Psoas muscle (tissue), 8 donors: ENCODE data around the gene AATF. TPM values are rescaled to one million over a fixed set of nuclear protein-coding genes. Genes with fewer than 3 reads are reported as not detected.

ENCODE experiments used
- ATAC-seq, 4 donors: fragments of 200-7000 bp; cut with Tn5 transposase; one replicate each; pipeline ENCODE4 v1.9.1; 2020; ENCODE audit warnings: moderate library complexity in 3 of 4, mild to moderate bottlenecking in 2 of 4
- DNase-seq, 2 donors: peaks; one replicate each; pipeline ENCODE4 v3.0.0-alpha.2; 2020
- H3K27ac ChIP-seq: fragments of 200-600 bp; one replicate; pipeline ENCODE4 v1.8.0; 2022
- H3K27me3 ChIP-seq, 3 donors: fragments of 200-600 bp in 1 of 3; one replicate each; pipeline versions ENCODE4 v1.6.1 to v1.8.0; 2013 to 2022; ENCODE audit warnings: low read length in 2 of 3, mild to moderate bottlenecking in 2 of 3, moderate library complexity in 1 of 3; ENCODE audit not compliant: insufficient read depth in 3 of 3
- H3K36me3 ChIP-seq, 2 donors: fragments of 200-600 bp in 1 of 2; one replicate each; pipeline versions ENCODE4 v1.6.1 to v1.8.0; 2013 to 2022; ENCODE audit warnings: low read depth in 1 of 2, mild to moderate bottlenecking in 1 of 2, moderate library complexity in 1 of 2; ENCODE audit not compliant: insufficient read depth in 1 of 2
- H3K4me1 ChIP-seq: fragments of 200-600 bp; one replicate; pipeline ENCODE4 v1.8.0; 2022
- H3K4me3 ChIP-seq: fragments of 200-600 bp; one replicate; pipeline ENCODE4 v1.8.0; 2022; ENCODE audit warnings: mild to moderate bottlenecking
- H3K9me3 ChIP-seq: fragments of 200-600 bp; one replicate; pipeline ENCODE4 v1.8.0; 2022
- CTCF ChIP-seq: fragments of 200-600 bp; IDR thresholded peaks from one replicate; pipeline ENCODE4 v1.8.0; 2022; ENCODE audit warnings: antibody characterized with exemption
- WGBS, 3 donors: extraction: QIAGEN DNeasy Blood & Tissue Kit; methylation state at CpG; one replicate each; pipeline versions ENCODE4 v1.1.6 to v1.1.7; 2013; 5-methylcytosine and 5-hydroxymethylcytosine counted together
- intact Hi-C, 2 donors: fragments of 100-400 bp; cut with DNase I; formaldehyde crosslinking; loops; one replicate each; pipeline versions ENCODE4 v1.11.0 to v1.14.2; 2022
- polyA plus RNA-seq, 3 donors: library from polyadenylated mRNA; stranded (reverse); fragments of 200-250 nt; gene quantifications; one replicate each; pipeline ENCODE4 v1.2.3, GENCODE V29; 2013
- total RNA-seq, 4 donors: library from RNA; stranded (reverse); fragmentation: NEBNext Ultra II Directional in 2 of 4; extraction: Animal tissue kit (Norgen Biotek cat#: 25700) in 2 of 4; gene quantifications; one replicate each; pipeline versions ENCODE4 v1.2.1 to v1.2.4, GENCODE V29; 2021 to 2023
- donor health status: healthy with polysubstance abuse.
- donor health status: DM: no; HTN: no; CAD: no; lungs with moderate emphysema.
- donor health status: Bipolar disorder and iron deficiency.
- donor health status: healthy.
- donor health status: DM: yes; HTN: yes; CAD: no.
- donor health status: DM: no; HTN: no; CAD: no.
- donor health status: DM: no; HTN: no; CAD: no.
- donor health status: DM: yes; HTN: yes; CAD: no.

Gene AATF
- total and polyA plus RNA-seq, 7 donors = 23.5 to 54.8 (median 40.6) TPM

DNA sequence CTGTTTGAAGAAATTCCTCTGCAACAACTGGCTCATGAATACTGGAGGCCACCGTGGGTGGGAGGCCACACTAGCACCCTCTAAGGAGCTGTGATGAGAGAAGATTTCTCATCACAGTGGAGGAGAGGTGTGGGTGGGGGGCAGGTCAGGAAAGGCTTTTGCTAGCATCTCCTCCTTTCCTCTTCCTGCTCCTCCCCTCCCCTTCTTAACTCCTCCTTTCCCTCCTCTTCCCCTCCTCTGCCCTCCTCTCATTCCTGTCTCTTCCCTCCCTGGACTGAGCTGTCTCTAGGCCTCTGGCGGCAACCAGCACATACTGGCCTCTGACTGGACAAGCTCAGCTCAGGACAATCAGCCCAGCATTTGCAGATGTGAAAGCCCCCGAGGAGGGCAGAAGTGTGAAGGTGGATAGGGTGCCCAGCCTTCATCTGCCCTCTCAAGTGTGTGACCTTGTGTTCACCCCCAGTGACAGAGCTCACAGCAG, 30.5 kb upstream of the AATF start:
- H3K4me3 ChIP-seq = no peak overlapping the region
- no peak for ATAC-seq
- intact Hi-C loops = no loop called here
- no peak overlapping the region for H3K27ac ChIP-seq
- no peak for DNase-seq
- no peaks in the 10 kb centered on the region for H3K9me3 ChIP-seq
- 22 to 33% (median 29%) methylated on average over 3 of the region's 3 CpGs for WGBS, 3 donors
- H3K36me3 ChIP-seq = no peaks in the 10 kb centered on the region
- no peak for TF ChIP-seq CTCF
- H3K4me1 ChIP-seq = no peaks in the 10 kb centered on the region
- peaks cover 0 to 44% (median 10%) of the 10 kb centered on the region in 3 donors for H3K27me3 ChIP-seq

DNA sequence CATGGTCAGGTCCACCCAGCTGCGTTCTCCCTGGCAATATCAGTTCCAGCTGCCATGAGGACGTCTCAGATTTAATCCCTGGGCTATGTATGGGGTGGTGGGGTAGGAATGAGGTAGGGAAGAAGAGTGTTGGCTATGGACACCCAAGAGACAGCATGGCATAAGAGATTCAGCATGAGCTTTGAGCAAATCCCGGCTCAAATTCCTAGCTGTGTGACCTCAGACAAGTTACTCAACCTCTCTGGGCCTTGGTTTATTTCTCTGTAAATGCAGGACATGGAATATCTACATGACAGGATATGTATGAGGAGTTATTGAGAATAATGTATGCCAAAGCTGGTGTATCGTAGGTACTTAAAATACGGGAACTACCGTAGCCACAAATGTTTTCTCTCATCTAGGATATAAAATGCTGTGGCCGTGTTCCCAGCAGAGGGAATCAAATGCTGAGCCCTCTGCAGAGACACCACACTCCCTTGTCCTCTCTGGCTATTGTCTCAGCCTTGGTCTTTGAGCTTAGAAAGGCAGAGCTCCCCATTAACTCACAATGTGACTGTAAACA, 29.3 kb upstream of the AATF start:
- Histone ChIP-seq H3K4me1 (no peaks in the 10 kb centered on the region), H3K9me3 (no peaks in the 10 kb centered on the region), H3K36me3 (no peaks in the 10 kb centered on the region), H3K27me3 (peaks cover 0 to 42% (median 10%) of the 10 kb centered on the region in 3 donors), H3K27ac (no peak overlapping the region), H3K4me3 (no peak overlapping the region)
- 67 to 70% (median 70%) methylated on average over 7 of the region's 7 CpGs for WGBS, 3 donors
- no peak for TF ChIP-seq CTCF
- intact Hi-C loops = no loop called here
- no peak for DNase-seq
- no peak for ATAC-seq

DNA sequence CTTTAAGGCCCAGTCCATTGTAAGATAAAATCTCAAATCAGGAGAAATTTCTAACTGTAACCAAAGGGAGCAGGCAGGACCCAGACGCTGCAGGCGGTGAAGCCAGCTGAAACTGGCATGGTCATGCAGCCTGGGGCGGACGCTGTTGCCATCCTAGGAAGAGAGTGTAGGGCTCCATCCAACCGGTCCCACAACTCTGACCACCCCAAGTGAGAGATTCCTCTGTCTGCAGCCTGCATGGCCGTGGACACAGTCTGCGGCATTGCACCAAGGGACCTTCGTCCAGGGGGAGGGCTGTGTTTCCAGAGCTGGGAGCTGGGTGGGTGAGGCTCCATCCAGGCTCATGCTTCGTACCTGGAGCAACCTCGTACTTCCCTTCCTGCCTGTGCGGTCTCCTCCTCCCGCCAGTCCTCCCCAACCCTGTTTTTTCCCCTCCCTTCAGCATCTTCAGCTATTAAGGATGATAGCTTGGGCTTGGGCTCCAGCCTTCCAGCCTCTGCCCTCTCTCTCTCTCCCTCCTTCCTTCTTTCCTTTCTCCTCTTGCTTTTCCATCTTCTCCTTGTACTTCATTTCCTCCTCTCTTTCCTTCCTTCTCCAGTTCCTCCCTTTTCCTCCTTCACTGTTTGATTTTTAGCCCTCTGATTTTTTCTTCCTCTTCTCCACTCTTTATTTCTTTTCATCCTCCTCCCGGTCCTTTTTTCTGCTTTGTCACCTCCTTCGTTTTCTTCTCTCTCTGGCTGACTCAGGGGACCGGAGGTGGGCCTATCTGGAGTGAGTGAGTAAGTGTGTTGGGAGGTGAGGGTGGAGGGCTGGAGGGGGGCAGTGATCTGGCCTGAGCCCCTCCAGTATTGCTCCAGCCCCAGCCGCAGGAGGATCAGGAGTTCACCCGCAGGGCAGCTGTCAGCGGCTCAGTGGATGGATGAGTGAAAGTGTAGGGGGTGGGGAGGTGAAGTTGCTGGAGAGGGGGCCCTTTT, 28.4 kb upstream of the AATF start:
- no peaks in the 10 kb centered on the region for H3K36me3 ChIP-seq
- H3K9me3 ChIP-seq = no peaks in the 10 kb centered on the region
- intact Hi-C loops = no loop called here
- no peaks in the 10 kb centered on the region for H3K4me1 ChIP-seq
- no peak for TF ChIP-seq CTCF
- no peak for ATAC-seq
- no peak overlapping the region for H3K27ac ChIP-seq
- no peak for DNase-seq
- no peak overlapping the region for H3K4me3 ChIP-seq
- H3K27me3 ChIP-seq = peaks cover 0 to 46% (median 13%) of the 10 kb centered on the region in 3 donors
- WGBS, 3 donors = 37 to 40% (median 37%) methylated on average over 18 of the region's 18 CpGs

- WGBS, 3 donors = 63 to 79% (median 71%) methylated on average over 7 of the region's 7 CpGs
- no peak overlapping the region for H3K27ac ChIP-seq
- ATAC-seq (no peak), DNase-seq (no peak)
- no peaks in the 10 kb centered on the region for H3K9me3 ChIP-seq
- H3K27me3 ChIP-seq = peaks cover 0 to 48% (median 11%) of the 10 kb centered on the region in 3 donors
- no peaks in the 10 kb centered on the region for H3K4me1 ChIP-seq
- no peak for TF ChIP-seq CTCF
- no peak overlapping the region for H3K4me3 ChIP-seq
- intact Hi-C loops = no loop called here
- H3K36me3 ChIP-seq = no peaks in the 10 kb centered on the region
Observed at GRCh38 chr17:36921095-36921851, 27.5 kb upstream of the AATF start.
